Osteoblast (primary cell): ENCODE results near the gene APLP2. TPM values are rescaled to one million over a fixed set of nuclear protein-coding genes. Genes with fewer than 3 reads are reported as not detected.
A peak's percentile ranks its signal among the peaks of the same experiment; 100 is the strongest.

Experiments
- DNase-seq: peaks from one replicate; pipeline ENCODE4 v3.0.0; 2011; ENCODE audit warnings: low spot score, mixed read lengths; ENCODE audit not compliant: insufficient read length; ENCODE audit errors: missing footprints
- H2AFZ ChIP-seq: 2 replicates; pipeline ENCODE4 v1.6.0; 2011; ENCODE audit warnings: mild to moderate bottlenecking, low read length
- H3K27ac ChIP-seq: 2 replicates; pipeline ENCODE4 v1.5.1; 2011; ENCODE audit warnings: mild to moderate bottlenecking, low read depth, low read length, moderate library complexity
- H3K27me3 ChIP-seq: 2 replicates; pipeline ENCODE4 v1.6.0; 2012; ENCODE audit warnings: mild to moderate bottlenecking, control low read depth, inconsistent platforms, low read length, moderate library complexity; ENCODE audit not compliant: insufficient read depth
- H3K36me3 ChIP-seq: 2 replicates; pipeline ENCODE4 v1.5.1; 2011; ENCODE audit warnings: mild to moderate bottlenecking, low read length, control low read depth, moderate library complexity; ENCODE audit not compliant: insufficient read depth
- H3K4me1 ChIP-seq: 2 replicates; pipeline ENCODE4 v1.5.1; 2011; ENCODE audit warnings: mild to moderate bottlenecking, low read length, control low read depth, moderate library complexity; ENCODE audit not compliant: insufficient read depth
- H3K4me2 ChIP-seq: 2 replicates; pipeline ENCODE4 v1.6.0; 2011; ENCODE audit warnings: mild to moderate bottlenecking, low read length; ENCODE audit not compliant: insufficient read depth
- H3K4me3 ChIP-seq: fragments of 200-600 bp; sonication (generic); 3 replicates; pipeline ENCODE4 v1.5.1; 2012; ENCODE audit warnings: mild to moderate bottlenecking, low read length, inconsistent platforms; ENCODE audit not compliant: insufficient read depth
- H3K79me2 ChIP-seq: 2 replicates; pipeline ENCODE4 v1.6.0; 2012; ENCODE audit warnings: mild to moderate bottlenecking, low read length, control low read depth, inconsistent platforms; ENCODE audit not compliant: insufficient read depth
- H3K9me3 ChIP-seq: 2 replicates; pipeline ENCODE4 v1.5.1; 2011; ENCODE audit warnings: low read depth, low read length, control low read depth
- H4K20me1 ChIP-seq: 2 replicates; pipeline ENCODE4 v1.6.0; 2012; ENCODE audit warnings: mild to moderate bottlenecking, low read length, control low read depth; ENCODE audit not compliant: insufficient read depth
- total RNA-seq: library from RNA; depleted of rRNA; stranded (reverse); fragments of >200 nt; gene quantifications from 2 replicates; pipeline ENCODE4 v1.2.3, GENCODE V29; 2012
- TF ChIP-seq, protein P1 (sequence below): IDR thresholded peaks from 2 replicates; pipeline ENCODE4 v1.5.1; 2011; ENCODE audit warnings: mild to moderate bottlenecking, low read depth, low read length, moderate library complexity; ENCODE audit errors: extremely low read depth

APLP2 gene
- total RNA-seq, 1 donor = 331 TPM

DNA sequence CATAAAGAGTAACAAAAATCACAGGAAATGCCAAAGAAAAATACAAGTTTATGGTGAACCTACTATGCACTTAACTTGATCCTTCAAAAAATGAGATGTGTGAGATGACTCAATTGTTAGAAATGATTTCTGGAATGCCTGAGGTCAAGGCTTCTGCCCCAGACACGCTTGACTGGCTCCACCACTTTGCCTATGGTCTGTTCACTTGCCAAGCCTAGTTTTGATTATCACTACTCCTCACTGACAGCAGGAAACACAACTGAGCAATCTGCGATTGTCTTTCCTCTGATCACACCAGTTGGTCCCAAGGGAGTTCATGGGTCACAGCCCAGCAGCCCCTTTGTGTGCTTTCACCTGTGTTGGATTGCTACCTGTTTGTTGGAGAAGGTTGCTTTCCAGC, 46.5 kb upstream of the APLP2 start:
- H3K9me3 ChIP-seq = no peaks in the 10 kb centered on the region
- TF ChIP-seq, protein P1, sequence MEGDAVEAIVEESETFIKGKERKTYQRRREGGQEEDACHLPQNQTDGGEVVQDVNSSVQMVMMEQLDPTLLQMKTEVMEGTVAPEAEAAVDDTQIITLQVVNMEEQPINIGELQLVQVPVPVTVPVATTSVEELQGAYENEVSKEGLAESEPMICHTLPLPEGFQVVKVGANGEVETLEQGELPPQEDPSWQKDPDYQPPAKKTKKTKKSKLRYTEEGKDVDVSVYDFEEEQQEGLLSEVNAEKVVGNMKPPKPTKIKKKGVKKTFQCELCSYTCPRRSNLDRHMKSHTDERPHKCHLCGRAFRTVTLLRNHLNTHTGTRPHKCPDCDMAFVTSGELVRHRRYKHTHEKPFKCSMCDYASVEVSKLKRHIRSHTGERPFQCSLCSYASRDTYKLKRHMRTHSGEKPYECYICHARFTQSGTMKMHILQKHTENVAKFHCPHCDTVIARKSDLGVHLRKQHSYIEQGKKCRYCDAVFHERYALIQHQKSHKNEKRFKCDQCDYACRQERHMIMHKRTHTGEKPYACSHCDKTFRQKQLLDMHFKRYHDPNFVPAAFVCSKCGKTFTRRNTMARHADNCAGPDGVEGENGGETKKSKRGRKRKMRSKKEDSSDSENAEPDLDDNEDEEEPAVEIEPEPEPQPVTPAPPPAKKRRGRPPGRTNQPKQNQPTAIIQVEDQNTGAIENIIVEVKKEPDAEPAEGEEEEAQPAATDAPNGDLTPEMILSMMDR = no peak
- H3K79me2 ChIP-seq = no peaks in the 10 kb centered on the region
- no peaks in the 10 kb centered on the region for H3K27me3 ChIP-seq
- no peak overlapping the region for H3K4me3 ChIP-seq
- peak overlapping the region; percentile 60 for H3K4me2 ChIP-seq
- peak overlapping the region; percentile 65 for H3K27ac ChIP-seq
- no peaks in the 10 kb centered on the region for H3K36me3 ChIP-seq
- H2AFZ ChIP-seq = no peak overlapping the region
- peak; percentile 94 for DNase-seq
- H4K20me1 ChIP-seq = no peaks in the 10 kb centered on the region
- peaks cover 13% of the 10 kb centered on the region for H3K4me1 ChIP-seq

DNA sequence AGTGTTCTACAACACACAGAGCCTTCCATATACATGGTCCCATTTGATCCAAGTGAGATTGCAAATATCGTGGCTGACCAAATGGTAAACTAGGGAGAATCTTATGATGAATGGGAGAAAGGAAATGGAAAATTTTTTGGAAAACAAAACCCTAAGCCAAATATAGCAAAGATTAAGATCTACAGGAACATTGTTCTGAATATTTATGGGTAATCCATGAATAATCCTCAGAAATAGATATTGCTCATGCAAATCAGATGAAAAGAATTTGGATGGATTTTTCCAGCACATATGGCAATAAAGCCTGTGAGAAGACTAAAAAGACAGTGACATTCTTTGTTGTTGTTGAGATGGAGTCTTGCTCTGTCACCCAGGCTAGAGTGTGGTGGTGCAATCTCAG, 45.3 kb upstream of the APLP2 start:
- no peak for DNase-seq
- H3K27ac ChIP-seq = peak overlapping the region; percentile 61
- no peaks in the 10 kb centered on the region for H3K27me3 ChIP-seq

DNA sequence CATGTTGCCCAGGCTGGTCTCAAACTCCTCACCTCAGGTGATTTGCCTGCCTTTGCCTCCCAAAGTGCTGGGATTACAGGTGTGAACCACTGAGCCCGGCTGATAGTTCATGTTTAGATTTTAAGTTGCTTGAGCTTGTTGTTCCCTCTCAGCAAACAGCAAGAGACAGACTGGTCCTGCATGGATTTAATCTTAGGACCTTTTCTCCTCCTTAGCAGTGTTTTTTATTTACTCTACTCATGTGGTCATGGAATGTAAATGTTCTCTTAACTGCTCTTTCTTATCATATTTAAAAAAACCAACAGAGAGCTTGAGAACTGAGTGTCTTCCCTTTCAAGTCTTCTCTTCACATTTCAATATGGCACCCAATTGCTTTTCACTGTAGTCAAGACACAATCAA, 44.3 kb upstream of the APLP2 start:
- peaks cover 15% of the 10 kb centered on the region for H3K4me1 ChIP-seq
- H2AFZ ChIP-seq = no peak overlapping the region
- H3K27me3 ChIP-seq = no peaks in the 10 kb centered on the region
- no peaks in the 10 kb centered on the region for H3K79me2 ChIP-seq
- no peaks in the 10 kb centered on the region for H4K20me1 ChIP-seq
- TF ChIP-seq, protein P1 = no peak
- no peak overlapping the region for H3K27ac ChIP-seq
- no peaks in the 10 kb centered on the region for H3K9me3 ChIP-seq
- no peaks in the 10 kb centered on the region for H3K36me3 ChIP-seq
- H3K4me3 ChIP-seq = no peak overlapping the region
- no peak overlapping the region for H3K4me2 ChIP-seq
- no peak for DNase-seq

More for the DNA sequence above, 45.3 kb upstream of the APLP2 start:
- Histone ChIP-seq H3K36me3 (no peaks in the 10 kb centered on the region), H3K4me3 (no peak overlapping the region), H4K20me1 (no peaks in the 10 kb centered on the region), H3K4me1 (peaks cover 15% of the 10 kb centered on the region), H2AFZ (no peak overlapping the region), H3K79me2 (no peaks in the 10 kb centered on the region), H3K9me3 (no peaks in the 10 kb centered on the region), H3K4me2 (peak overlapping the region; percentile 39)
- TF ChIP-seq, protein P1 = no peak

GRCh38 chr11:130029137-130029536, 40.6 kb upstream of the APLP2 start:
- no peaks in the 10 kb centered on the region for H3K36me3 ChIP-seq
- H3K79me2 ChIP-seq = no peaks in the 10 kb centered on the region
- H3K27ac ChIP-seq = no peak overlapping the region
- peaks cover 7% of the 10 kb centered on the region for H3K4me1 ChIP-seq
- no peak overlapping the region for H3K4me2 ChIP-seq
- H4K20me1 ChIP-seq = no peaks in the 10 kb centered on the region
- TF ChIP-seq, protein P1 = no peak
- H3K27me3 ChIP-seq = no peaks in the 10 kb centered on the region
- no peak overlapping the region for H2AFZ ChIP-seq
- H3K9me3 ChIP-seq = no peaks in the 10 kb centered on the region
- no peak for DNase-seq
- no peak overlapping the region for H3K4me3 ChIP-seq
